Measurements from ENCODE around the gene GCDH.
"Not testable (repeated sequence)": the region's sequence is repeated elsewhere in the genome, so short reads cannot be mapped to it uniquely, and the experiment has no call there.

The GCDH gene

DNA sequence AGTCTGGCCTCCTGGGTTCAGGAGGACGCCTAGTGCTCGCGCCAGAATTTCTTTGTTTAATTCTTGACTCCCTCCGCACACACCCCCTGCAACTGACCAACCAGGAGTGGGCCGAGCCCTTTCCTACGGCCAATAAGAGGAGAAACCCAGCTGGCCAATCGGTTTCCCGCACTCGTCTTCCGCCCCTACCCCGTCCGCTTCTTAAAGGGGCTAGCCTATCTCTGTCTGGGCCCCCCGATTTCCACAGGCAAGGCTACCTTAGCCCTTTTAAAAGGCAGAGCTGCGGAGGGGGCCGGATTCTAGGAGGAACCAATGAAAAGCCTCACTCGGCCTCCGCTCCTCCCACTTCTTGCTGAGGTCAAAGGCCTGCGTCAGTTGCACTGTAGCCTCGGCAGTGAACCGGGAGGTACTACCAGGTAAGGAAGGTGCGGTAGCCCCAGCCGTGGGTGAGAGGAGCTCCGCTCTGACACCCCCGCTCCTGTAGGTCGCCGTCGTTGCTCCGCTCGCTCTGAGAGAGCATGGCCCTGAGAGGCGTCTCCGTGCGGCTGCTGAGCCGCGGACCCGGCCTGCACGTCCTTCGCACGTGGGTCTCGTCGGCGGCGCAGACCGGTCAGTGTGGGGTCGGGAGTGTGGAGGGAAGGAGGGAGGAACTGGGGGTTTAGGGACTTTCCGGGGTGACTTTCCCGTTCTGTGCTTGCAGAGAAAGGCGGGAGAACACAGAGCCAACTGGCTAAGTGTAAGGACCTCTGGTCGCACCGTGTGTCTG lies at the start of gene GCDH:
GCDH (plus strand) TSS at position 374 of the 766 bp plus-strand sequence; CDS start at position 519, 145 bp downstream.
- DNase-seq = peak; percentile 81 to 91 (median 88)

DNA sequence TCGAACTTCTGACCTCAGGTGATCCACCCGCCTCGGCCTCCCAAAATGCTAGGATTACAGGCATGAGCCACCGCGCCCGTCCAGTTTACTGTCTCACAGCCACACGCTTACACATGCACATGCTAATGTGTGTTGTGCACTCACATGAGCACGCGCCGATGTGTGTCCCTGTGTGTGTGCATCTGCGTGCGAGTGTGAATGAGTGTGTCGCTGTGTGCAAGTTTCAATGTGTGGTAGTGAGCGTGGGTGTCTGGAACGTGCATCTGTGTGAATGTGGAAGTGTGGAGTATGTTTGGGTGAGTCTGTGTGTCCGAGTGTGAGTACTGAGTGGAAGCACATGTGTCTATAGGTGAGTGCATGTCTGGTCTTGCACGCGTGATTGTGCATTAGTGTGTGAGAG lies 48.4 kb upstream of the GCDH start:
- DNase-seq = no peak

DNA sequence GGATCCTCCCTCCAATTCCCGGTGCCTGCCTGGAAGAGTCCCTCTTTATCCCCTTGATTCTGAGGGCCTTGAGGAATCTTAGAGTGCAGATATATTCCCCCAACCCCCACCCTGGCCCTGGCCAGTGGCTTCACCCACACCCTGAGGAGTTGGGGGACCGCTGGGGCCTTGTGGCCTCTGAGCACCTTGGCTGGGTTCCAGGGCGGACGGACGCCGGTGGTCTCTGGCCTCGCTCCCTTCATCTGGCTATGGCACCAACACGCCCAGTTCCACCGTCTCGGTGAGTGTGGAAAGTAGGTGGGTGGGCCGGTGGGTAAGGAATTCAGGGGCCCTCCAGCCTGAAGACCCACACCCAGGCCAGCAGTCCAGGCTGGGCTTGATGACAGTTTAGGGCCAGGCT lies 47.6 kb upstream of the GCDH start:
- DNase-seq = no peak

DNA sequence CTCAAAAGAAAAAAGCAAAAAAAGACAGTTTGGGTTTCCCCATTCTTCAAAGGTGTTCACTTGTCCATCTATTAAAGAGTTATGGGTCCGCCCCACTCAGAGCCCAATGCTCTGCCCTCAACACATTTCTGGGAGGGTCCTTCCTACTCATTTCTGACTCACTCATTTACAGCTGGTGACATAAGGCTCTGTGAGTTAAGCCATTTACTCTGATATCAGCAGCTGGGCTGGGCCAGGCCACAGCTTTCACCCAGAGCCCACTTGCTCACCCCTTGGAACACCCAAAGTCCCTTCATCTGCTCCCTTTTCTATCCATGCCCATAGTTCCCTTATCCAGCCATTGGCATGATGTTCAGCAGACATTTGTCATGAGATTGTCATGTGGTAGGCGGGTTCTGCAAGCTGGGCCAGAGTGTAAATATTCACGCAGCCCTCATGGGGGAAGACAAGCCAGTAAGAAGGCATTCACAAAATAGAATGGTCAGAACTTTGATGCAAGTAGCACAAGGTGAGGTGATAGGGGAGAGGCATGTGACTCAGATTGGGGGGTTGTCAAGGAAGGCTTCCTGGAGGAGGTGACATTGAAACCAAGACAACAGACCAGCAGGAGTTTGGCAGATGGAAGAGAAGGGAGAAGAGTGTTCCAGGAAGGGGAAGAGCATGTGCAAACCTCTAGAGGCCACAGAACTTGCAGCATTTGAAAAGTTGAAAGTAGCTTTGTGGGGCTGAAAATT lies 46.8 kb upstream of the GCDH start:
- DNase-seq = no peak

DNA sequence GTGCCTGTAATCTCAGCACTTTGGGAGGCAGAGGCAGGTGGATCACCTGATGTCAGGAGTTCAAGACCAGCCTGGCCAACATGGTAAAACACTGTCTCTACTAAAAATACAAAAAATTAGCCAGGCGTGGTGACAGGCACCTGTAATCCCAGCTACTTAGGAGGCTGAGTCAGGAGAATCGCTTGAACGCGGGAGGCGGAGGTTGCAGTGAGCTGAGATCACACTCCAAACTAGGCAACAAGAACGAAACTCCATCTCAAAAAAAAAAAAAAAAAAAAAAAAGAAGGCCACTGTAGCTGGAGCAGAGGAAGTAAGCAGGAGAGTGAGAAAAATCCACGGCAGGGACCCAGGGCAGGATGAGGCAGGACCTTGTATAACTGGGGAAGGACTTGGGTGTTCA lies 44.3 kb upstream of the GCDH start:
- not testable (repeated sequence) for DNase-seq

DNA sequence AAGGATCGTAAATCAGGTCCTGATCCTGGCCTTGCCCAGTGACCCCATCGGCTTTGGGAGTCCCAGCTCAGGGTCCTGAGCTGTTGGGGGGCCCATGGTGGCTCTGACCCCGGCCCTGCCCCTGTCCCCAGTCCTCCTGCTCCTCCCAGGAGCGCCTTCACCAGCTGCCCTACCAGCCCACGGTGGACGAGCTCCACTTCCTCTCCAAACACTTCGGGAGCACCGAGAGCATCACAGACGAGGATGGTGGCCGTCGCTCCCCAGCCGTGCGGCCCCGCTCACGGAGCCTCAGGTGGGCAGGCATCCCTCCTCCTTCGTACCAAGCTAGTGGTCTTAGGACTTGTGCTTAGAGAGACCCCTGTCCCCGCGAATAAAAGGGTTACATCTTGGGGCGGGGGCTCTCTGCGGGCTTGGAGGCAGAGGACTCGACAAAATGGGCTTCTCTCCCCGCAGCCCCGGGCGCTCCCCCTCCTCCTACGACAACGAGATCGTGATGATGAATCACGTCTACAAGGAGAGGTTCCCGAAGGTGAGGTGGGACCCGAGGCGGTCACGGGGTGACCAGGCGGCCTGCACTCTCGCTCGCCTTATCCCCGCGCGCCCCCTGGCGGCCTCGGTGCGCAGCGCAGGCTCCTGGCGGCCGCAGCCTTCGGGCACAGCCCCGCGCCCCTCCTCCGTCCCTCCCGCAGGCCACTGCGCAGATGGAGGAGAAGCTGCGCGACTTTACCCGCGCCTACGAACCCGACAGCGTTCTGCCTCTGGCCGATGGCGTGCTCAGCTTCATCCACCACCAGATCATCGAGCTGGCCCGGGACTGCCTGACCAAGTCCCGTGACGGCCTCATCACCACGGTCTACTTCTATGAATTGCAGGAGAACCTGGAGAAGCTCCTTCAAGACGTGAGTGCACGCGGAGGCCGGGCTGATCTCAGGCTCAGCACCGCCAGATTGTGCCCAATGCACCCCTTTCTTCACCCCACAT lies 43.5 kb upstream of the GCDH start:
- peak; percentile 60 to 87 (median 81) for DNase-seq

DNA sequence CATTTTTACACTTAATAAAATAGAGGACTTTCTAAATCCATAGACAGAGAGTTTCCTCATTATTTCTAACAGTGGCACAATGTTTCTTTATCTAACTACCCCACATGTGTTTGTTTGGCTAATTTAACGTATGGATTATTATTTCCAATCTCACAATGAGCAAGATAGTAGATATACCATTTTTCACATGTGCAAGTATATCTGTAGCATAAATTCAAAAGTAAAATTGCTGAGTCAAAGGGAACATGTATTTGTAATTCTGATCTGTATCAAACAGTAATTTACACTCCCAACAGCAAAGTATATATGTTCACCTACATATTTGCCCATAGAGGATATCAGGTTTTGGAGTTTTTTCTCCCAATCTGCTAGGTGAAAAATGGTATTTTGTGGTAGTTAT lies 34.3 kb upstream of the GCDH start:
- DNase-seq = no peak

DNA sequence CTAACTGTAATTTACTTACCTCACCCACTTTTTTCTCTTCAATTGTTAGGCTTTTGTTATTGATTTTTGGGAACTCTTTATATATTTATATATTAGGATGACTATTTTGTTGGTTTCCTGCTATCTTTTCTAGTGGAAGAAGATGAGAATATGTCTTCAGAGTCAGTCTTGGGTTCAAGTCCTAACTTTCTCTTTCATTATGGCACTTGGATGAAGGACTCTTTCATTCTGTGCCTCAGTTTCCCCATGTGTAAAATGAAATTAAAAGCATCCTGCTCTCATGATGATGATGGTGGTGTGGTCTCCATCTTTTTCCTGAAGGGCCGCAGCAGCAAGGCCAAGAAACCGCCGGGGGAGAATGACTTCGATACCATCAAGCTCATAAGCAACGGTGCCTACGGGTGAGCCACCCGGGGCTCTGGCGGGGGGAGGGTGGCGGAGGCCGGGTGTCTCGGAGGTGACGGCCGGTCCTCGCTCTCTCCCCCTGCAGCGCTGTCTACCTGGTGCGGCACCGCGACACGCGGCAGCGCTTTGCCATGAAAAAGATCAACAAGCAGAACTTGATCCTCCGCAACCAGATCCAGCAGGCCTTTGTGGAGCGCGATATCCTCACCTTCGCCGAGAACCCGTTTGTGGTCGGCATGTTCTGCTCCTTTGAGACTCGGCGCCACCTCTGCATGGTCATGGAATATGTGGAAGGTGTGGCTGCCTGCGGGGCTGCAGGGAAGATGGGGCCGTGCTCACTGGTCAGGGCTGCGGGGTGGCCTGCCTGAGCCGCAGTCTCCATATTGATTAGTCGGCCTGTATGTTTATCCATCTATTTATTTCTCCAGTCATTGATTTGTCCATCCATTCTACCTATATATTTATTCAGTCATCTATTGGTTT lies 32.7 kb upstream of the GCDH start:
- no peak for DNase-seq

DNA sequence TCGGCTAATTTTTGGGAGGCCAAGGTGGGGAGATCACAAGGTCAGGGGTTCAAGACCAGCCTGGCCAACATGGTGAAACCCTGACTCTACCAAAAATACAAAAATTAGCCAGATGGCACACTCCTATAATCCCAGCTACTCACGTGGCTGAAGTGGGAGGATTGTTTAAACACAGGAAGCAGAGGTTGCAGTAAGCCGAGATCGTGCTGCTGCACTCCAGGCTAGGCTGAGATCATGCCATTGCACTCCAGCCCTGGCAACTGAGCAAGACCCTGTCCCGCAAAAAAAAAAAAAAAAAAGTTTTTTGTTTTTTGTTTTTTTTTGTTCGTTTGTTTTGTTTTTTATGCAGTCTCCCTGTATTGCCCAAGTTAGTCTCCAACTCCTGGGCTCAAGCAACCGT lies 31.4 kb upstream of the GCDH start:
- DNase-seq = no peak

DNA sequence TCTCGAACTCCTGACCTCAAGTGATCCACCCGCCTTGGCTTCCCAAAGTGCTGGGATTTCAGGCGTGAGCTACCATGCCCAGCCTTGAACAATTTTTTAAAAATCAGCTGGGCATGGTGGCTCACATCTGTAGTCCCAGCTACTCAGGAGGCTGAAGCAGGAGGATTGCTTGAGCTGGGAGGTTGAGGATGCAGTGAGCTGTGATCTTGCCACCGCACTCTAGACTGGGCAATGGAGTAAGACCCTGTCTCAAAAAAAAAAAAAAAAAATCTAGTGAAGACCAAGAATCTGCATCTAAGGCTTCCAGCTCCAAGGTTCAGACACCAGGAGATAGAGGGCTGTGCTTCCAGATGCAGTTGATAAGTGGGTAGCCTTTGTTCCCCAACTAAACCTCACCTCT lies 26.8 kb upstream of the GCDH start:
- no peak for DNase-seq

DNA sequence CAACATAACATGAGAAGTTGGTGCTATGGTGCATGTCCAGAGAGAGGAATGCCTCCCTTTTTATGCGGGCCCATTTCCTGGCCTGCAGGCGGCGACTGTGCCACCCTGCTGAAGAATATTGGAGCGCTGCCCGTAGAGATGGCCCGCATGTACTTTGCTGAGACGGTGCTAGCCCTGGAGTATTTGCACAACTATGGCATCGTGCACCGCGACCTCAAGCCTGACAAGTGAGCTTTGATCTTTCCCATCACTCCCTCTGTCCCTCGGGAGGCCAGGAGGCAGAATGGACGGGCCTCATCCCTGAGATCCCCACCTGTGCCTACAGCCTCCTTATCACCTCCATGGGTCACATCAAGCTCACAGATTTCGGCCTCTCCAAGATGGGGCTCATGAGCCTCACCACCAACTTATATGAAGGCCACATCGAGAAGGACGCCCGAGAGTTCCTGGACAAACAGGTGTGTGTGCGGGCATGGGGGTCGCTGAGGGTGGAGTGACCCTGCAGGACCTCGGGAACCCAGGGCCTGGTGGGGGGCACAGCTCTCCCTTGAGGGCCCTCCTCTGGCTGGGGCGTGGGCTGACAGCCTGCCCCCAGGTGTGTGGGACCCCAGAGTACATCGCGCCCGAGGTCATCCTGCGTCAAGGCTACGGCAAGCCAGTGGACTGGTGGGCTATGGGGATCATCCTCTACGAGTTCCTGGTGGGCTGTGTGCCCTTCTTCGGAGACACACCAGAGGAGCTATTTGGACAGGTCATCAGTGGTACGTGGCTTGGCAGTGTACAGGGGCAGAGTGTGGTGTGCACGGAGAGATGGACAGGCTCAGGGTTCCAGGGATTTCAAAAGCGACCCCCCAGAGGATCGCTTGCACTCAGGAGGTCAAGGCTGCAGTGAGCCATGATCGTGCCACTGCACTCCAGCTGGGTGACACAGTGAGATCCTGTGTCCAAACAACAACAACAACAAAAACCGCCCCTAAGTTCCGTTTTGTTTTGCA lies 25.9 kb upstream of the GCDH start:
- no peak for DNase-seq

DNA sequence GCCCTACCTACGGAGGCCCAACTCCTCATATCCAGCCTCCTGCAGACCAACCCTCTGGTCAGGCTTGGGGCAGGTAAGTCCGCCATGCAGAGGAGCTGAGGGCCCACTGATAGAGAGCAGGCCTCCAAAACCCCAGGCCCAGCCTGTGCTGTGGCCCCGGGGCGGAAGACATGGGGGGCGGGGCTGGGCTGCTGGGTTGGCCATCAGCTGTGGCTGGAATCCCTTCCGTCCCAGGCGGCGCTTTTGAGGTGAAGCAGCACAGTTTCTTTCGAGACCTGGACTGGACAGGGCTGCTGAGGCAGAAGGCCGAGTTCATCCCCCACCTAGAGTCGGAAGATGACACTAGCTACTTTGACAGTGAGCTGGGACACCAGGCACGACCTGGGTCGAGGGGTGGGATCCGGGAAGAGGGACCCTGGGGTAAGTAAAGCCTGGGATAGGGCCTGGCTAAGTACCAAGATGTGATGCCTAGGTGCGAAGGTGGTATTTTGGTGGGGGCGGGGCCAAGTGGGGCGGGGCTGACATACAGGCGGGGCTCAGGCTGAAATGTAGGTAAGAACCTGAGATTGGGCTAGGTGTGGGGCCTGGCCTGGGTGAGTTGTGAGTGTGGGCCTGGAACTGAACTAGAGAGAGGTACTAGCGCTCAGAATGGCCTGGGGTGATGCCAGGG lies 25.1 kb upstream of the GCDH start:
- no peak for DNase-seq

DNA sequence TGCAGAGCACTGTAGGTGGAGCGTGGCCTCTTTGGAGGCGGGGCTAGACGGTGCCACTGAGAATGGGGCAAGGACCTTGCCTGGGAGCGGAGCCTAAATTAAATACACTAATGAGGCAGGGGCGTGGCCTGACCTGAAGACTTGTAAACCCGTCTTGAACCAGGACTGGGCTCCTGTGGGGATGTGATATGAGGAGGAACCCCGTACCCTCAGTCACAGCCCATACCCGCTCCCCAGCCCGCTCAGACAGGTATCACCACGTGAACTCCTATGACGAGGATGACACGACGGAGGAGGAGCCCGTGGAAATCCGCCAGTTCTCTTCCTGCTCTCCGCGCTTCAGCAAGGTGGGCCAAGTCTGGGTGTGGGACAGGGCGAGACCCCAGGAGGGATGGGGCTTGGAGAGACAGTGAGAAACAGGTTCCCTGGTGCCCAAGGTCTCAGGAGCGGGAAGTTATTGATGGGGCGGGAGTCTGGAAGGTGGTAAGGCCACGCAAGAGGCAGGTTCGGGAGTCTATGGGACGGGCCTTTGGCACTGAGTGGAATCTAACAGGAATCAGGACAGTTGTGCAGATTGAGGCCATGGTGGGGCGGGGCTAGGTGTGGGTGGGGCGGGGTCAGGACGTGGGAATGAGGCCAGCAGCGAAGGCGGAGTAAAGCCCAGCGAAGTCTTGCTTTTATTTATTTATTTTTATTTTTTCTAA lies 24.4 kb upstream of the GCDH start:
- no peak for DNase-seq

DNA sequence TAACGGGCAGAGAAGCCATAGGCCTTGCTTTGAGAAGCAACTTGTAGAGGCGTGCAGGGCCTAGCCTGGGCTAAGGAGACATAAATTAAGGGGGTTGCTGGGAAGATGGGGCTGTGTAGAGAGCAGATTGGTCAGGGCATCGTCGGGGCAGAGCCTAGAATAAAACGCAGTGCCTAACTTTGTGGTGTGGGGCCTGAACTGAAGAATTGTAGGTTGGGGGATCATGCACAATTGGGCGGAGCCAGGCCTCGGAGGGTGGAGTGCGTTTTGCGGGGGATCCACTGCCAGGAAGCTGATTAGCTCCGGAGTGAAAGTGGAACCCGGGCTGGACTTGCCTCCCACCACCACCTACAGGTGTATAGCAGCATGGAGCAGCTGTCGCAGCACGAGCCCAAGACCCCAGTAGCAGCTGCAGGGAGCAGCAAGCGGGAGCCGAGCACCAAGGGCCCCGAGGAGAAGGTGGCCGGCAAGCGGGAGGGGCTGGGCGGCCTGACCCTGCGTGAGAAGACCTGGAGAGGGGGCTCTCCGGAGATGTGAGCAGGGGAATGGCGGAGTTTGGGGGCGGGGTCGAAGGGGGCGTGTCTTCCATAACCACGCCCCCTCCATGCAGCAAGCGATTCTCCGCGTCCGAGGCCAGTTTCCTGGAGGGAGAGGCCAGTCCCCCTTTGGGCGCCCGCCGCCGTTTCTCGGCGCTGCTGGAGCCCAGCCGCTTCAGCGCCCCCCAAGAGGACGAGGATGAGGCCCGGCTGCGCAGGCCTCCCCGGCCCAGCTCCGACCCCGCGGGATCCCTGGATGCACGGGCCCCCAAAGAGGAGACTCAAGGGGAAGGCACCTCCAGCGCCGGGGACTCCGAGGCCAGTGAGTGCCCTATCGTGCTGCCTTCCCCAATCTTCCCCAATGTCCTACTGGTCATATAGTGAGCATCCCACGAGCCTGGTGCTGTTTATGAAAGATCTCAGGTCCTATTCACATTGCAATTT lies 23.6 kb upstream of the GCDH start:
- DNase-seq = peak in 3 of 4 experiments; percentile 32 to 57 (median 55)

DNA sequence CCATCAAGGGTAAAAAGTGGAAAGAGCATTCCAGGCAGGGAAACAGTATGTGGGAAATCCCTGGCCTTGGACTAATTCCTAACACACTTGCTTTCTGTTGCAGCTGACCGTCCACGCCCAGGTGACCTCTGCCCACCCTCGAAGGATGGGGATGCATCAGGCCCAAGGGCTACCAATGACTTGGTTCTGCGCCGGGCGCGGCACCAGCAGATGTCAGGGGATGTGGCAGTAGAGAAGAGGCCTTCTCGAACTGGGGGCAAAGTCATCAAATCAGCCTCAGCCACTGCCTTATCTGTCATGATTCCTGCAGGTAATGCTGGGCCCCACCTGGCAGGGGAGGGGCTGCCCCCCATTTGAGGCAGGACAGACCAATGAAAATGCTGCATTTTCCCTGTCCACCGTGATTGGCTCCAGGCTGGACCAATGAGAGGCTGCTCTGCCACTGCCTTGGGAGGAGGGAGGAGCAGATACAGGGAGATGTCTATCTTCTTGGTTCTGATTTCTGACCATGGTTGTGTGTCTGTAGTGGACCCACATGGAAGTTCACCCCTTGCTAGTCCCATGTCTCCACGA lies 22.3 kb upstream of the GCDH start:
- no peak for DNase-seq

DNA sequence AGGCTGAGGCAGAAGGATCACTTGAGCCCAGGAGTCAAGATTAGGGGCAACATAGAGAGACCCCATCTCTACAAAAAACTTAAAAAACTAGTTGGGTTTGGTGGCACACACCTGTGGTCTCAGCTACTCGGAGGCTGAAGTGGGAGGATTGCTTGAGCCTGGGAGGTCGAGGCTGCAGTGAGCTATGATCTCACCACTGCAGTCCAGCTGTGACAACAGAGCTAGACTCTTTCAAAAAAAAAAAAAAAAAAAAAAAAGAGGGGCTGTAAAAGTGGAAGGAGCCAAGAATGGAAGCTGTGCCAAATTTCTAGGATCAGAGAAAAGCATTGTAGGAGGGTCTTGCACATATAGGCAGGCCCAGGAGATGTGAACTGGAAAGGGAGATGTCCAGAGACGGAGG lies 19.3 kb upstream of the GCDH start:
- DNase-seq = no peak

DNA sequence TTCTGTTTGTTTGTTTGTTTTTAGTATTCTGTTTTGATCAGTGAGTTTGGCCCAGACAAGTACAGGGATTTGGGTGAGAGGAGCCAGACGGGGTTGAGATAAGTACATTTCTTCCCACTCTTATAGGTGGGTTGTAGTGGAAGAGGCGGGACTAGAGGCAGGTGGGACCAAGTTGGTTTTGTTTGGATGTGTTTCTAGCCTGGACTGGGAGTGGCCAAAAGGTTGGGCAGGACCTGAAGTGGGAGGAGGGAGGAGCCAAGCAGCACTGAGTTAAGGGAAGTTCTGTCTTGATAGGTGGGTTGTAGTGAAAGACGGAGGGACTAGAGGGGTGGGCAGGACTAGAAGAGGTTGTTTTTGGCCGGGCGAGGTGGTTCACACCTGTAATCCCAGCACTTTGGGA lies 18.7 kb upstream of the GCDH start:
- no peak for DNase-seq

Data from activated naive CD4-positive, alpha-beta T cell (primary cell).